HEK293 (cell line): ENCODE results near the gene ELMO1.

Experiments used
- CTCF ChIA-PET: fragments of 350-600 bp; formaldehyde crosslinking; extraction: SDS; loops from one replicate; lab custom pipeline; 2021; ENCODE audit warnings: antibody characterized with exemption; lab: Yijun Ruan, JAX
- POLR2A ChIA-PET: fragments of 300-600 bp; formaldehyde crosslinking; extraction: SDS; loops from one replicate; lab custom pipeline; 2020; ENCODE audit warnings: antibody characterized with exemption, inconsistent platforms; lab: Yijun Ruan, JAX
- H3K27ac ChIP-seq: fragments of 200-500 bp; sonication (Bioruptor generic); 2 replicates; pipeline ENCODE4 v1.5.1; 2014; ENCODE audit warnings: low read depth, low read length, control low read depth, inconsistent platforms; ENCODE audit errors: extremely low read depth
- H3K36me3 ChIP-seq, 2 experiments: fragments of 200-500 bp in 1 of 2; sonication (Bioruptor generic) in 1 of 2; 1 replicate in 1 of 2; 2 replicates in 1 of 2; pipeline ENCODE4 v1.5.1; 2014 to 2017; ENCODE audit warnings: inconsistent platforms in 2 of 2, low read length in 2 of 2; ENCODE audit not compliant: control insufficient read depth in 2 of 2, insufficient read depth in 1 of 2
- H3K4me1 ChIP-seq: fragments of 200-500 bp; sonication (Bioruptor generic); 2 replicates; pipeline ENCODE4 v1.5.1; 2014; ENCODE audit warnings: mild to moderate bottlenecking, low read length, inconsistent platforms; ENCODE audit not compliant: control insufficient read depth, insufficient read depth
- H3K4me3 ChIP-seq: 2 replicates; pipeline ENCODE4 v1.5.1; 2011; ENCODE audit warnings: low read depth, mild to moderate bottlenecking, control low read depth, low read length, moderate library complexity
- H3K9me3 ChIP-seq: fragments of 200-500 bp; sonication (Bioruptor generic); 2 replicates; pipeline ENCODE4 v1.5.1; 2014; ENCODE audit warnings: low read depth, low read length, inconsistent platforms; ENCODE audit not compliant: control insufficient read depth, insufficient read depth
- MYNN ChIP-seq: fragments of 450-650 bp; formaldehyde crosslinking; IDR thresholded peaks from 2 replicates; pipeline ENCODE4 v1.5.1; 2016; ENCODE audit warnings: missing biosample characterization, missing genetic modification characterization, borderline replicate concordance
- SETDB1 ChIP-seq: IDR thresholded peaks from one replicate; pipeline ENCODE4 v1.6.1; 2017; ENCODE audit warnings: mild to moderate bottlenecking, low read length, moderate library complexity, mixed read lengths; ENCODE audit not compliant: insufficient read length
- YY2 ChIP-seq: fragments of 450-650 bp; formaldehyde crosslinking; IDR thresholded peaks from 2 replicates; pipeline ENCODE4 v1.5.1; 2016; ENCODE audit warnings: missing biosample characterization, missing genetic modification characterization
- ZBTB1 ChIP-seq: fragments of 450-650 bp; formaldehyde crosslinking; IDR thresholded peaks from 2 replicates; pipeline ENCODE4 v1.5.1; 2016; ENCODE audit warnings: missing biosample characterization, missing genetic modification characterization
- ZNF140 ChIP-seq: fragments of 450-650 bp; formaldehyde crosslinking; IDR thresholded peaks from 2 replicates; pipeline ENCODE4 v1.5.1; 2016; ENCODE audit warnings: missing biosample characterization, missing genetic modification characterization
- ZNF24 ChIP-seq: fragments of 450-650 bp; formaldehyde crosslinking; IDR thresholded peaks from 2 replicates; pipeline ENCODE4 v1.5.1; 2016; ENCODE audit warnings: missing biosample characterization, missing genetic modification characterization
- ZNF266 ChIP-seq: fragments of 450-650 bp; formaldehyde crosslinking; IDR thresholded peaks from 2 replicates; pipeline ENCODE4 v1.5.1; 2016; ENCODE audit warnings: missing biosample characterization, missing genetic modification characterization, low read depth
- ZNF324 ChIP-seq: fragments of 450-650 bp; formaldehyde crosslinking; IDR thresholded peaks from 2 replicates; pipeline ENCODE4 v1.5.1; 2016; ENCODE audit warnings: missing biosample characterization, missing genetic modification characterization
- ZNF426 ChIP-seq: fragments of 450-650 bp; formaldehyde crosslinking; IDR thresholded peaks from 2 replicates; pipeline ENCODE4 v1.5.1; 2017; ENCODE audit warnings: missing biosample characterization, missing genetic modification characterization, mild to moderate bottlenecking, inconsistent platforms, moderate library complexity
- ZNF433 ChIP-seq: fragments of 450-650 bp; formaldehyde crosslinking; IDR thresholded peaks from 2 replicates; pipeline ENCODE4 v1.5.1; 2016; ENCODE audit warnings: missing biosample characterization, missing genetic modification characterization, low read depth
- ZNF510 ChIP-seq: fragments of 450-650 bp; formaldehyde crosslinking; IDR thresholded peaks from 2 replicates; pipeline ENCODE4 v1.5.1; 2018; ENCODE audit warnings: mild to moderate bottlenecking, missing genetic modification characterization, missing biosample characterization; ENCODE audit not compliant: insufficient replicate concordance
- ZNF514 ChIP-seq: fragments of 450-650 bp; formaldehyde crosslinking; IDR thresholded peaks from 2 replicates; pipeline ENCODE4 v1.5.1; 2016; ENCODE audit warnings: missing biosample characterization, missing genetic modification characterization
- ZNF600 ChIP-seq: fragments of 450-650 bp; formaldehyde crosslinking; IDR thresholded peaks from 2 replicates; pipeline ENCODE4 v1.5.1; 2016; ENCODE audit warnings: missing biosample characterization, missing genetic modification characterization
- ZNF707 ChIP-seq: fragments of 450-650 bp; formaldehyde crosslinking; IDR thresholded peaks from 2 replicates; pipeline ENCODE4 v1.5.1; 2016; ENCODE audit warnings: missing biosample characterization, missing genetic modification characterization
- ZNF830 ChIP-seq: fragments of 450-650 bp; IDR thresholded peaks from 2 replicates; pipeline ENCODE4 v1.5.0; 2018; ENCODE audit warnings: missing biosample characterization, missing genetic modification characterization, low read depth, mild to moderate bottlenecking, moderate library complexity
- ZNF837 ChIP-seq: fragments of 450-650 bp; formaldehyde crosslinking; IDR thresholded peaks from 2 replicates; pipeline ENCODE4 v1.5.1; 2016; ENCODE audit warnings: missing biosample characterization, missing genetic modification characterization
- TF ChIP-seq, protein P1 (sequence below): fragments of 450-650 bp; formaldehyde crosslinking; IDR thresholded peaks from 2 replicates; pipeline ENCODE4 v1.5.1; 2017; ENCODE audit warnings: missing biosample characterization, missing genetic modification characterization
- TF ChIP-seq, protein P2 (sequence below): fragments of 450-650 bp; IDR thresholded peaks from 2 replicates; pipeline ENCODE4 v1.5.1; 2018; ENCODE audit warnings: missing biosample characterization, missing genetic modification characterization
- TF ChIP-seq, protein P3 (sequence below): fragments of 450-650 bp; IDR thresholded peaks from 2 replicates; pipeline ENCODE4 v1.5.1; 2018; ENCODE audit warnings: missing biosample characterization, mild to moderate bottlenecking, missing genetic modification characterization
- TF ChIP-seq, protein P4 (sequence below): fragments of 450-650 bp; formaldehyde crosslinking; IDR thresholded peaks from 2 replicates; pipeline ENCODE4 v1.5.1; 2017; ENCODE audit warnings: missing biosample characterization, missing genetic modification characterization

ELMO1 gene

DNA sequence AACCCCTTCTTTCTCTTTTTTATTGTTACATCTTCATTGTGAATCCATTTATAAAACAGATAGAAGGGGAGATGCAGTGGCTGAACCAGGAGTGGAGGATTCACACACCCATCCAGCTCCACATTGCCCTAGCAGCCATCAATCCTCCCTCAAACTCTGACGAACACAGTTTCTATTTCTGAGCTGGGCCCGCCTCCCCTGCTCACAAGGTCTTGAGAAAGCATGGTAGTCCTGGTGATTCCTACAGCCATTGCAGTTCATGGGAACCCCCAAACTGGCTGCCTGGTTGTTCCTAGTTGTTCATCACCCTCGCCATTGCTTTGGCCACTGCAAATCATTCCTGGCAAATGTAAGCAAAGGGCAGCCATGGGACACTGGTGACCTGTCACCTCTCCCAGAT is 465.9 kb downstream of the ELMO1 start:
- CTCF ChIA-PET: interaction anchor here (0.5 to 5.0 kb wide), 4 partner anchors 15 to 216 kb away, joined by 3 to 48 read pairs (median 6); no protein-coding TSS in a partner anchor
- H3K36me3 ChIP-seq: no peaks in the 10 kb centered on the region
- H3K9me3 ChIP-seq: no peaks in the 10 kb centered on the region
- H3K4me3 ChIP-seq: no peak overlapping the region
- no peak overlapping the region for H3K27ac ChIP-seq
- POLR2A ChIA-PET: no interaction called here
- H3K4me1 ChIP-seq: peaks cover 3% of the 10 kb centered on the region; the same call in 1 of the 2 replicates
- TF ChIP-seq, protein P1, sequence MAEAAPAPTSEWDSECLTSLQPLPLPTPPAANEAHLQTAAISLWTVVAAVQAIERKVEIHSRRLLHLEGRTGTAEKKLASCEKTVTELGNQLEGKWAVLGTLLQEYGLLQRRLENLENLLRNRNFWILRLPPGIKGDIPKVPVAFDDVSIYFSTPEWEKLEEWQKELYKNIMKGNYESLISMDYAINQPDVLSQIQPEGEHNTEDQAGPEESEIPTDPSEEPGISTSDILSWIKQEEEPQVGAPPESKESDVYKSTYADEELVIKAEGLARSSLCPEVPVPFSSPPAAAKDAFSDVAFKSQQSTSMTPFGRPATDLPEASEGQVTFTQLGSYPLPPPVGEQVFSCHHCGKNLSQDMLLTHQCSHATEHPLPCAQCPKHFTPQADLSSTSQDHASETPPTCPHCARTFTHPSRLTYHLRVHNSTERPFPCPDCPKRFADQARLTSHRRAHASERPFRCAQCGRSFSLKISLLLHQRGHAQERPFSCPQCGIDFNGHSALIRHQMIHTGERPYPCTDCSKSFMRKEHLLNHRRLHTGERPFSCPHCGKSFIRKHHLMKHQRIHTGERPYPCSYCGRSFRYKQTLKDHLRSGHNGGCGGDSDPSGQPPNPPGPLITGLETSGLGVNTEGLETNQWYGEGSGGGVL (tag by site-specific recombination): no peak
- TF ChIP-seq ZNF600 (tag by site-specific recombination) (no peak), ZNF140 (no peak), ZNF433 (no peak), ZNF830 (tag by site-specific recombination) (no peak), ZNF426 (tag by site-specific recombination) (no peak), ZNF510 (tag by site-specific recombination) (no peak), ZNF324 (tag by site-specific recombination) (no peak), ZNF707 (tag by site-specific recombination) (no peak), SETDB1 (no peak), ZNF514 (tag by site-specific recombination) (no peak), ZNF837 (tag by site-specific recombination) (no peak), ZNF266 (tag by site-specific recombination) (no peak), YY2 (tag by site-specific recombination) (no peak)
- TF ChIP-seq, protein P2, sequence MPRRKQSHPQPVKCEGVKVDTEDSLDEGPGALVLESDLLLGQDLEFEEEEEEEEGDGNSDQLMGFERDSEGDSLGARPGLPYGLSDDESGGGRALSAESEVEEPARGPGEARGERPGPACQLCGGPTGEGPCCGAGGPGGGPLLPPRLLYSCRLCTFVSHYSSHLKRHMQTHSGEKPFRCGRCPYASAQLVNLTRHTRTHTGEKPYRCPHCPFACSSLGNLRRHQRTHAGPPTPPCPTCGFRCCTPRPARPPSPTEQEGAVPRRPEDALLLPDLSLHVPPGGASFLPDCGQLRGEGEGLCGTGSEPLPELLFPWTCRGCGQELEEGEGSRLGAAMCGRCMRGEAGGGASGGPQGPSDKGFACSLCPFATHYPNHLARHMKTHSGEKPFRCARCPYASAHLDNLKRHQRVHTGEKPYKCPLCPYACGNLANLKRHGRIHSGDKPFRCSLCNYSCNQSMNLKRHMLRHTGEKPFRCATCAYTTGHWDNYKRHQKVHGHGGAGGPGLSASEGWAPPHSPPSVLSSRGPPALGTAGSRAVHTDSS (tag by site-specific recombination): no peak
- TF ChIP-seq, protein P3, sequence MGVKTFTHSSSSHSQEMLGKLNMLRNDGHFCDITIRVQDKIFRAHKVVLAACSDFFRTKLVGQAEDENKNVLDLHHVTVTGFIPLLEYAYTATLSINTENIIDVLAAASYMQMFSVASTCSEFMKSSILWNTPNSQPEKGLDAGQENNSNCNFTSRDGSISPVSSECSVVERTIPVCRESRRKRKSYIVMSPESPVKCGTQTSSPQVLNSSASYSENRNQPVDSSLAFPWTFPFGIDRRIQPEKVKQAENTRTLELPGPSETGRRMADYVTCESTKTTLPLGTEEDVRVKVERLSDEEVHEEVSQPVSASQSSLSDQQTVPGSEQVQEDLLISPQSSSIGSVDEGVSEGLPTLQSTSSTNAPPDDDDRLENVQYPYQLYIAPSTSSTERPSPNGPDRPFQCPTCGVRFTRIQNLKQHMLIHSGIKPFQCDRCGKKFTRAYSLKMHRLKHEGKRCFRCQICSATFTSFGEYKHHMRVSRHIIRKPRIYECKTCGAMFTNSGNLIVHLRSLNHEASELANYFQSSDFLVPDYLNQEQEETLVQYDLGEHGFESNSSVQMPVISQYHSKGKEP (tag by site-specific recombination): no peak
- TF ChIP-seq, protein P4, sequence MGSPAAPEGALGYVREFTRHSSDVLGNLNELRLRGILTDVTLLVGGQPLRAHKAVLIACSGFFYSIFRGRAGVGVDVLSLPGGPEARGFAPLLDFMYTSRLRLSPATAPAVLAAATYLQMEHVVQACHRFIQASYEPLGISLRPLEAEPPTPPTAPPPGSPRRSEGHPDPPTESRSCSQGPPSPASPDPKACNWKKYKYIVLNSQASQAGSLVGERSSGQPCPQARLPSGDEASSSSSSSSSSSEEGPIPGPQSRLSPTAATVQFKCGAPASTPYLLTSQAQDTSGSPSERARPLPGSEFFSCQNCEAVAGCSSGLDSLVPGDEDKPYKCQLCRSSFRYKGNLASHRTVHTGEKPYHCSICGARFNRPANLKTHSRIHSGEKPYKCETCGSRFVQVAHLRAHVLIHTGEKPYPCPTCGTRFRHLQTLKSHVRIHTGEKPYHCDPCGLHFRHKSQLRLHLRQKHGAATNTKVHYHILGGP (tag by site-specific recombination): no peak

DNA sequence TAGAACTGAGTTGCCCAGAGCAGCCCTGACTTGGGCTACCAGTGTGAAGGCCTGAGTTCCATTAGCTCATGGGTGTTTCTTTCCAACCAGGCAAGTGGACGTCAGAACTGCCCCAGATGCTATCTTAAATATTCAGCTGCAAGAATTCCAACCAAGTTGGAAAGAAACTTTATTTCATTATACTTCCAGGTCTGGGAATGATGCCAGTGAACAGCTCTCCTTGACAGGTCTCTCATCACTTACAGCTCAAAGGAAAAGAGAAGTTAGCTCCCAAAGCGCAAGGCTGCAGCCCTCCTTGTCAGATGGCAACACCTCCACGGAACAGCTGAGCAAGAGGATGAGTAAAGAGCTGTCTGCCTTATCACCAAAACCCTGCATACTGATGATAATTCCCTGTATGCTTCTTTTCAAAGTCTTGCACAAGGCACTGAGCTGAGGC is 468.8 kb downstream of the ELMO1 start:
- CTCF ChIA-PET: interaction anchor here (1.1 to 5.7 kb wide), 3 partner anchors 9 to 202 kb away, joined by 3 to 30 read pairs (median 3); no protein-coding TSS in a partner anchor
- no peaks in the 10 kb centered on the region for H3K9me3 ChIP-seq
- POLR2A ChIA-PET: interaction anchor here (0.6 to 1.1 kb wide), 2 partner anchors 13 to 1058 kb away, joined by 3 read pairs; no protein-coding TSS in a partner anchor
- no peak overlapping the region for H3K27ac ChIP-seq
- H3K4me1 ChIP-seq: no peaks in the 10 kb centered on the region
- TF ChIP-seq ZBTB1 (tag by site-specific recombination): no peak
- no peak for TF ChIP-seq MYNN (tag by site-specific recombination)
- TF ChIP-seq ZNF24 (tag by site-specific recombination): no peak
- no peaks in the 10 kb centered on the region for H3K36me3 ChIP-seq
- no peak overlapping the region for H3K4me3 ChIP-seq
